Smooth muscle cell (in vitro differentiated cells): ENCODE measurements around the gene SECISBP2. TPM values are rescaled to one million over a fixed set of nuclear protein-coding genes. Genes with fewer than 3 reads are reported as not detected.

Experiments
- DNase-seq: peaks from one replicate; lab custom pipeline; 2025; ENCODE audit not compliant: unreplicated experiment; lab: John Stamatoyannopoulos, UW
- H2AFZ ChIP-seq: fragments of 200-600 bp; sonication (generic); 2 replicates; pipeline ENCODE4 v1.6.0; 2016; ENCODE audit warnings: antibody characterized with exemption, low read depth, mild to moderate bottlenecking
- H3F3A ChIP-seq: fragments of 200-600 bp; sonication (generic); 2 replicates; pipeline ENCODE4 v1.6.0; 2017; ENCODE audit warnings: antibody characterized with exemption, low read depth
- H3K27ac ChIP-seq: fragments of 200-600 bp; sonication (generic); 2 replicates; pipeline ENCODE4 v1.5.1; 2016; ENCODE audit warnings: low read depth, mild to moderate bottlenecking
- H3K27me3 ChIP-seq: fragments of 200-600 bp; sonication (generic); 2 replicates; pipeline ENCODE4 v1.6.1; 2016; ENCODE audit warnings: low read depth, mild to moderate bottlenecking
- H3K36me3 ChIP-seq: fragments of 200-600 bp; sonication (generic); 2 replicates; pipeline ENCODE4 v1.5.1; 2016; ENCODE audit warnings: low read depth
- H3K4me1 ChIP-seq: fragments of 200-600 bp; sonication (generic); 2 replicates; pipeline ENCODE4 v1.5.1; 2016; ENCODE audit warnings: low read depth
- H3K4me2 ChIP-seq: fragments of 200-600 bp; sonication (generic); 2 replicates; pipeline ENCODE4 v1.6.0; 2016; ENCODE audit warnings: mild to moderate bottlenecking
- H3K4me3 ChIP-seq: fragments of 200-600 bp; sonication (generic); 2 replicates; pipeline ENCODE4 v1.5.1; 2016; ENCODE audit warnings: mild to moderate bottlenecking
- H3K79me2 ChIP-seq: fragments of 200-600 bp; sonication (generic); 2 replicates; pipeline ENCODE4 v1.6.0; 2016; ENCODE audit warnings: low read depth, mild to moderate bottlenecking
- H3K9ac ChIP-seq: fragments of 200-600 bp; sonication (generic); 2 replicates; pipeline ENCODE4 v1.6.0; 2016; ENCODE audit warnings: low read depth
- H3K9me3 ChIP-seq: fragments of 200-600 bp; sonication (generic); replicated peaks from 2 replicates; pipeline ENCODE4 v1.5.1; 2016; ENCODE audit warnings: low read depth
- H4K20me1 ChIP-seq: fragments of 200-600 bp; sonication (generic); 2 replicates; pipeline ENCODE4 v1.6.0; 2016; ENCODE audit warnings: low read depth
- CTCF ChIP-seq: fragments of 200-600 bp; sonication (generic); IDR thresholded peaks from 2 replicates; pipeline ENCODE4 v1.5.1; 2017; ENCODE audit warnings: borderline replicate concordance, mild to moderate bottlenecking, antibody characterized with exemption; ENCODE audit not compliant: insufficient read depth, poor library complexity, severe bottlenecking
- WGBS: methylation state at CpG from one replicate; pipeline ENCODE4 v1.1.7; 2016; ENCODE audit warnings: low lambda C conversion rate; 5-methylcytosine and 5-hydroxymethylcytosine counted together
- polyA plus RNA-seq: library from polyadenylated mRNA; unstranded; fragments of >200 nt; fragmentation: Nextera tagmentation; extraction: Ambion mirVana; gene quantifications from 2 replicates; pipeline ENCODE4 v1.2.1, GENCODE V29; 2016
- total RNA-seq: library from RNA; depleted of rRNA; stranded (reverse); fragments of >200 nt; gene quantifications from 2 replicates; pipeline ENCODE4 v1.2.3, GENCODE V29; 2014

The SECISBP2 gene
- total and polyA plus RNA-seq, 2 experiments from 2014 or later: 12.2 to 25.1 TPM

- Histone ChIP-seq H3K27me3 (no peaks in the 10 kb centered on the region), H4K20me1 (no peaks in the 10 kb centered on the region), H3F3A (no peaks in the 10 kb centered on the region), H3K4me2 (no peak overlapping the region), H3K4me3 (no peak overlapping the region), H3K9ac (no peak overlapping the region), H3K9me3 (no peaks in the 10 kb centered on the region), H3K4me1 (no peaks in the 10 kb centered on the region), H2AFZ (no peak overlapping the region), H3K36me3 (no peaks in the 10 kb centered on the region), H3K27ac (no peak overlapping the region), H3K79me2 (no peaks in the 10 kb centered on the region)
- no peak for DNase-seq
- WGBS: 95% methylated on average over 15 of the region's 15 CpGs
- TF ChIP-seq CTCF: no peak
These were observed 66.5 kb downstream of the SECISBP2 start for GRCh38 chr9:89384783-89385182.

GRCh38 chr9:89386206-89386605, 67.9 kb downstream of the SECISBP2 start:
- no peak for TF ChIP-seq CTCF
- no peaks in the 10 kb centered on the region for H3K79me2 ChIP-seq
- no peak overlapping the region for H2AFZ ChIP-seq
- H3F3A ChIP-seq: no peaks in the 10 kb centered on the region
- DNase-seq: no peak
- no peak overlapping the region for H3K4me2 ChIP-seq
- WGBS: 93% methylated on average over 11 of the region's 11 CpGs
- H3K4me1 ChIP-seq: no peaks in the 10 kb centered on the region
- no peak overlapping the region for H3K27ac ChIP-seq
- no peak overlapping the region for H3K4me3 ChIP-seq
- H3K27me3 ChIP-seq: no peaks in the 10 kb centered on the region
- no peaks in the 10 kb centered on the region for H3K9me3 ChIP-seq
- H3K36me3 ChIP-seq: no peaks in the 10 kb centered on the region
- no peaks in the 10 kb centered on the region for H4K20me1 ChIP-seq
- H3K9ac ChIP-seq: no peak overlapping the region

- H2AFZ ChIP-seq: no peak overlapping the region
- TF ChIP-seq CTCF: no peak
- H3K4me2 ChIP-seq: no peak overlapping the region
- no peaks in the 10 kb centered on the region for H3K9me3 ChIP-seq
- H3K27ac ChIP-seq: no peak overlapping the region
- 95% methylated on average over 11 of the region's 11 CpGs for WGBS
- H3K27me3 ChIP-seq: no peaks in the 10 kb centered on the region
- no peak for DNase-seq
- H3K79me2 ChIP-seq: no peaks in the 10 kb centered on the region
- H3K9ac ChIP-seq: no peak overlapping the region
- H3K4me3 ChIP-seq: no peak overlapping the region
- H3K4me1 ChIP-seq: no peaks in the 10 kb centered on the region
- H3K36me3 ChIP-seq: no peaks in the 10 kb centered on the region
- H3F3A ChIP-seq: no peaks in the 10 kb centered on the region
- H4K20me1 ChIP-seq: no peaks in the 10 kb centered on the region
These were observed 68.5 kb downstream of the SECISBP2 start for GRCh38 chr9:89386797-89387196.

GRCh38 chr9:89387197-89387849, 69.0 kb downstream of the SECISBP2 start:
- WGBS: 96% methylated on average over 20 of the region's 20 CpGs
- Histone ChIP-seq H4K20me1 (no peaks in the 10 kb centered on the region), H3K4me2 (no peak overlapping the region), H2AFZ (no peak overlapping the region), H3K9me3 (no peaks in the 10 kb centered on the region), H3K9ac (no peak overlapping the region), H3K4me1 (no peaks in the 10 kb centered on the region), H3K27me3 (no peaks in the 10 kb centered on the region), H3F3A (no peaks in the 10 kb centered on the region), H3K36me3 (no peaks in the 10 kb centered on the region), H3K79me2 (no peaks in the 10 kb centered on the region), H3K4me3 (no peak overlapping the region), H3K27ac (no peak overlapping the region)
- DNase-seq: no peak
- no peak for TF ChIP-seq CTCF
